ENCODE data around the gene ZNF516.

ZNF516 gene

GRCh38 chr18:76518123-76518859 is 23.2 kb upstream of the ZNF516 start:
- Histone ChIP-seq H3K27me3 (ENCODE audit: control insufficient read depth in 3 of 3, insufficient read depth in 3 of 3, low read depth in 1 of 3, low read length in 3 of 3) (no peaks in the 10 kb centered on the region), H2AK5ac (ENCODE audit: low read depth, low read length) (no peak overlapping the region), H3K4ac (ENCODE audit: low read length) (no peak overlapping the region), H4K91ac (ENCODE audit: low read depth, low read length, poor library complexity) (no peak overlapping the region), H3K4me2 (ENCODE audit: insufficient read depth, low read length, poor library complexity, severe bottlenecking) (peak overlapping the region; percentile 56), H4K8ac (ENCODE audit: low read depth, low read length) (no peak overlapping the region), H3K4me3 (ENCODE audit: low read length in 2 of 2) (peak overlapping the region; percentile 1 to 48), H3K18ac (ENCODE audit: low read length) (peak overlapping the region; percentile 94), H3K9ac (ENCODE audit: low read depth, low read length, poor library complexity) (no peak overlapping the region), H3K36me3 (replicated peaks in 1 of 2; ENCODE audit: control insufficient read depth in 2 of 2, insufficient read depth in 2 of 2, low read length in 2 of 2) (no peaks in the 10 kb centered on the region), H3K14ac (ENCODE audit: low read length) (no peak overlapping the region), H2AFZ (ENCODE audit: low read length) (peak overlapping the region; percentile 81), H3K4me1 (ENCODE audit: control insufficient read depth in 2 of 2, insufficient read depth in 1 of 2, low read depth in 1 of 2, low read length in 2 of 2) (peaks cover 11 to 32% of the 10 kb centered on the region in 2 donors), H3K9me3 (replicated peaks in 1 of 2; ENCODE audit: control insufficient read depth in 2 of 2, insufficient read depth in 1 of 2, low read depth in 1 of 2, low read length in 2 of 2) (no peaks in the 10 kb centered on the region), H2BK15ac (ENCODE audit: low read length) (no peak overlapping the region), H3K27ac (replicated peaks; ENCODE audit: low read length) (peak overlapping the region; percentile 80), H3K23ac (ENCODE audit: low read depth, low read length, poor library complexity) (no peak overlapping the region), H3K79me1 (ENCODE audit: low read depth, low read length) (no peaks in the 10 kb centered on the region), H2BK5ac (ENCODE audit: low read length) (no peak overlapping the region), H2BK12ac (ENCODE audit: low read length) (no peak overlapping the region), H2BK120ac (ENCODE audit: low read depth, low read length) (no peak overlapping the region)
- DNase-seq (ENCODE audit: low spot score) = no peak
- WGBS, 2 donors (ENCODE audit: extremely low coverage in 2 of 2, insufficient read length in 2 of 2, insufficient replicate concordance in 1 of 2) = no CpG with 5 or more reads among the region's 25 CpGs

- no CpG with 5 or more reads among the region's 3 CpGs for WGBS, 2 donors (ENCODE audit: extremely low coverage in 2 of 2, insufficient read length in 2 of 2, insufficient replicate concordance in 1 of 2)
- DNase-seq (ENCODE audit: low spot score) = no peak
- no peaks in the 10 kb centered on the region for H3K36me3 ChIP-seq (replicated peaks in 1 of 2; ENCODE audit: control insufficient read depth in 2 of 2, insufficient read depth in 2 of 2, low read length in 2 of 2)
These were observed 20.5 kb upstream of the ZNF516 start for GRCh38 chr18:76515576-76515975.

DNA sequence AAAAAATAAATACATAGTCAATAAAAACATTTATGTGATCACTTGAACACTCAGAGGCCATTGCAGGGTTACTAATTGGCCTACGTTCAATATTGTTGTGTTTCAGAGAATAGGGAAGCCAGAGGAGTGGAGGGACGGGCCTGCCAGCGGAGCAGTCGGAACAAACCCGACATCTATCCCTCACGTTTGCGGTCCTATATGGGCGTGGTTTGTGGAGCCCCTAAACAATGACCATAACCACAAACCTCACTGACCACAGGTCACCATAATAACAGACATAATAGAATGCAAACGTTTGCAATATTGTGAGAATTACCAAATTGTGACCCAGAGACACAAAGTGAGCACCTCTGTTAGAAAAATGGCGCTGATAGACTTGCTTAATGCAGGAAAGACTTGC is 19.5 kb upstream of the ZNF516 start:
- Histone ChIP-seq H3K4ac (ENCODE audit: low read length) (no peak overlapping the region), H4K91ac (ENCODE audit: low read depth, low read length, poor library complexity) (no peak overlapping the region), H3K9ac (ENCODE audit: low read depth, low read length, poor library complexity) (no peak overlapping the region), H3K18ac (ENCODE audit: low read length) (no peak overlapping the region), H3K14ac (ENCODE audit: low read length) (no peak overlapping the region), H3K27me3 (ENCODE audit: control insufficient read depth in 3 of 3, insufficient read depth in 3 of 3, low read depth in 1 of 3, low read length in 3 of 3) (no peaks in the 10 kb centered on the region), H3K79me1 (ENCODE audit: low read depth, low read length) (no peaks in the 10 kb centered on the region), H3K9me3 (replicated peaks in 1 of 2; ENCODE audit: control insufficient read depth in 2 of 2, insufficient read depth in 1 of 2, low read depth in 1 of 2, low read length in 2 of 2) (no peaks in the 10 kb centered on the region), H3K27ac (replicated peaks; ENCODE audit: low read length) (no peak overlapping the region), H2BK120ac (ENCODE audit: low read depth, low read length) (no peak overlapping the region), H3K4me1 (ENCODE audit: control insufficient read depth in 2 of 2, insufficient read depth in 1 of 2, low read depth in 1 of 2, low read length in 2 of 2) (peaks cover 4 to 10% of the 10 kb centered on the region in 2 donors), H2BK15ac (ENCODE audit: low read length) (no peak overlapping the region), H2AFZ (ENCODE audit: low read length) (no peak overlapping the region), H4K8ac (ENCODE audit: low read depth, low read length) (no peak overlapping the region), H2AK5ac (ENCODE audit: low read depth, low read length) (no peak overlapping the region), H3K4me3 (ENCODE audit: low read length in 2 of 2) (no peak overlapping the region), H2BK12ac (ENCODE audit: low read length) (no peak overlapping the region), H3K36me3 (replicated peaks in 1 of 2; ENCODE audit: control insufficient read depth in 2 of 2, insufficient read depth in 2 of 2, low read length in 2 of 2) (no peaks in the 10 kb centered on the region), H2BK5ac (ENCODE audit: low read length) (no peak overlapping the region), H3K4me2 (ENCODE audit: insufficient read depth, low read length, poor library complexity, severe bottlenecking) (no peak overlapping the region), H3K23ac (ENCODE audit: low read depth, low read length, poor library complexity) (no peak overlapping the region)
- no peak for DNase-seq (ENCODE audit: low spot score)
- WGBS, 2 donors (ENCODE audit: extremely low coverage in 2 of 2, insufficient read length in 2 of 2, insufficient replicate concordance in 1 of 2) = no CpG with 5 or more reads among the region's 10 CpGs

More at GRCh38 chr18:76515576-76515975, 20.5 kb upstream of the ZNF516 start:
- Histone ChIP-seq H2AFZ (ENCODE audit: low read length) (no peak overlapping the region), H4K91ac (ENCODE audit: low read depth, low read length, poor library complexity) (no peak overlapping the region), H2BK5ac (ENCODE audit: low read length) (no peak overlapping the region), H3K18ac (ENCODE audit: low read length) (no peak overlapping the region), H2BK120ac (ENCODE audit: low read depth, low read length) (no peak overlapping the region), H3K23ac (ENCODE audit: low read depth, low read length, poor library complexity) (no peak overlapping the region), H3K27ac (replicated peaks; ENCODE audit: low read length) (no peak overlapping the region), H3K27me3 (ENCODE audit: control insufficient read depth in 3 of 3, insufficient read depth in 3 of 3, low read depth in 1 of 3, low read length in 3 of 3) (no peaks in the 10 kb centered on the region), H3K14ac (ENCODE audit: low read length) (no peak overlapping the region), H3K9ac (ENCODE audit: low read depth, low read length, poor library complexity) (no peak overlapping the region), H4K8ac (ENCODE audit: low read depth, low read length) (no peak overlapping the region), H2BK12ac (ENCODE audit: low read length) (no peak overlapping the region), H2AK5ac (ENCODE audit: low read depth, low read length) (no peak overlapping the region), H3K9me3 (replicated peaks in 1 of 2; ENCODE audit: control insufficient read depth in 2 of 2, insufficient read depth in 1 of 2, low read depth in 1 of 2, low read length in 2 of 2) (no peaks in the 10 kb centered on the region), H3K4ac (ENCODE audit: low read length) (no peak overlapping the region), H2BK15ac (ENCODE audit: low read length) (no peak overlapping the region), H3K4me3 (ENCODE audit: low read length in 2 of 2) (no peak overlapping the region), H3K4me2 (ENCODE audit: insufficient read depth, low read length, poor library complexity, severe bottlenecking) (no peak overlapping the region), H3K4me1 (ENCODE audit: control insufficient read depth in 2 of 2, insufficient read depth in 1 of 2, low read depth in 1 of 2, low read length in 2 of 2) (peaks cover 4 to 16% of the 10 kb centered on the region in 2 donors), H3K79me1 (ENCODE audit: low read depth, low read length) (no peaks in the 10 kb centered on the region)

- Histone ChIP-seq H2AFZ (ENCODE audit: low read length) (no peak overlapping the region), H3K4ac (ENCODE audit: low read length) (no peak overlapping the region), H4K8ac (ENCODE audit: low read depth, low read length) (no peak overlapping the region), H3K79me1 (ENCODE audit: low read depth, low read length) (no peaks in the 10 kb centered on the region), H3K4me1 (ENCODE audit: control insufficient read depth in 2 of 2, insufficient read depth in 1 of 2, low read depth in 1 of 2, low read length in 2 of 2) (peaks cover 4 to 11% of the 10 kb centered on the region in 2 donors), H2AK5ac (ENCODE audit: low read depth, low read length) (peak overlapping the region; percentile 3), H3K27me3 (ENCODE audit: control insufficient read depth in 3 of 3, insufficient read depth in 3 of 3, low read depth in 1 of 3, low read length in 3 of 3) (no peaks in the 10 kb centered on the region), H3K27ac (replicated peaks; ENCODE audit: low read length) (no peak overlapping the region), H2BK5ac (ENCODE audit: low read length) (no peak overlapping the region), H3K36me3 (replicated peaks in 1 of 2; ENCODE audit: control insufficient read depth in 2 of 2, insufficient read depth in 2 of 2, low read length in 2 of 2) (no peaks in the 10 kb centered on the region), H3K18ac (ENCODE audit: low read length) (no peak overlapping the region), H3K9ac (ENCODE audit: low read depth, low read length, poor library complexity) (no peak overlapping the region), H2BK12ac (ENCODE audit: low read length) (peak overlapping the region; percentile 90), H3K4me2 (ENCODE audit: insufficient read depth, low read length, poor library complexity, severe bottlenecking) (no peak overlapping the region), H3K4me3 (ENCODE audit: low read length in 2 of 2) (no peak overlapping the region), H4K91ac (ENCODE audit: low read depth, low read length, poor library complexity) (no peak overlapping the region), H2BK120ac (ENCODE audit: low read depth, low read length) (no peak overlapping the region), H2BK15ac (ENCODE audit: low read length) (no peak overlapping the region), H3K9me3 (replicated peaks in 1 of 2; ENCODE audit: control insufficient read depth in 2 of 2, insufficient read depth in 1 of 2, low read depth in 1 of 2, low read length in 2 of 2) (no peaks in the 10 kb centered on the region), H3K23ac (ENCODE audit: low read depth, low read length, poor library complexity) (no peak overlapping the region), H3K14ac (ENCODE audit: low read length) (no peak overlapping the region)
- no peak for DNase-seq (ENCODE audit: low spot score)
- no CpG with 5 or more reads among the region's 17 CpGs for WGBS, 2 donors (ENCODE audit: extremely low coverage in 2 of 2, insufficient read length in 2 of 2, insufficient replicate concordance in 1 of 2)
These were observed 12.9 kb upstream of the ZNF516 start for GRCh38 chr18:76507830-76508385.

All from neuronal stem cell (in vitro differentiated cells).